Activated CD4-positive, CD25-positive, alpha-beta regulatory T cell treated with anti-CD3 and anti-CD28 coated beads, Interleukin-2, amount 50 U/mL, for 72 hours (primary cell): Measurements from ENCODE around the gene TNP1.

ENCODE experiments used
- DNase-seq: peaks from one replicate; pipeline ENCODE4 v3.0.0; 2021

Gene TNP1, protein sequence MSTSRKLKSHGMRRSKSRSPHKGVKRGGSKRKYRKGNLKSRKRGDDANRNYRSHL

DNA sequence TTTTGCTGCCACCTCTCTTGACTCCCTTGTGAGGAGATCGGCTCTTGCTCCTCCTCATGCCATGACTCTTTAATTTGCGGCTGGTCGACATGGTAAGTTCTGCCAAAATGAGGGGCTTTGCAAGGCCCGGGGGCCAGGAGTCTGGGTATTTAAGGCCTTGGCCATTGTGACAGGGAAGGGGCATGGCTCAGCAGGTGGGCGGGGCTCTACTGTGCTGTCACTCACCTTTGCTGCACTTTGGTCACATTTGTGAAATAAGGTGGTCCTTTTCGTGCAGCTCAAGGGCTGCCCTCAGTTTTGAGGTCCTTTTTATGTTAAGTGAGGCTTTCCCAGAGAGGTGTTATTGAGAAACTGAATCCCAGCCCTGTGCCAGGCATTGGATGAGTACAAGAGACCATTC, at the start of gene TNP1:
Gene TNP1, minus strand, starts transcription at position 121 of the 400 bp plus-strand sequence. Its CDS starts 30 bp downstream, at position 91.
- DNase-seq, result no peak

DNA sequence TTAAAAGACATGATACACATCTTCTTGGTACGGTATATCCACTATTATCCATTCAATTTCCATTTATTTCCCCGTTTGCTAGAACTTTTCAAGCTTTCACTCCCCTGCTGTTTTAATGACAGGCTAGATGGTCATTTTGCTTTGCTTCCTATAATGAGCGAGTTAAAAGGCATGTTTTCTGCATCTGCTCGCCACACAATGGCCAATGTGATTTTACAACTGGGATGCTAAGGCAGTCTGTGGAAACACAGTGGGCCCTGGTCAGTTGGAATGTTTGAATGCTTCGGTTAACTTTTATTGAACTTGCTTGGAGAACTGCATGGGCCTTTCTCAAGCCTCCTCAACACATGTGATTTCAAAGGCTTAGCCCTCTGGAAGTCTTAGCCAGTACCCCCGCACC, 48.4 kb upstream of the TNP1 start:
- DNase-seq, result no peak

- no peak for DNase-seq
Measured at GRCh38 chr2:216905649-216906329, 45.9 kb upstream of the TNP1 start.

- no peak for DNase-seq
Measured at GRCh38 chr2:216904974-216905373, 45.1 kb upstream of the TNP1 start.

- DNase-seq, result no peak
Measured at GRCh38 chr2:216904554-216904953, 44.7 kb upstream of the TNP1 start.

DNA sequence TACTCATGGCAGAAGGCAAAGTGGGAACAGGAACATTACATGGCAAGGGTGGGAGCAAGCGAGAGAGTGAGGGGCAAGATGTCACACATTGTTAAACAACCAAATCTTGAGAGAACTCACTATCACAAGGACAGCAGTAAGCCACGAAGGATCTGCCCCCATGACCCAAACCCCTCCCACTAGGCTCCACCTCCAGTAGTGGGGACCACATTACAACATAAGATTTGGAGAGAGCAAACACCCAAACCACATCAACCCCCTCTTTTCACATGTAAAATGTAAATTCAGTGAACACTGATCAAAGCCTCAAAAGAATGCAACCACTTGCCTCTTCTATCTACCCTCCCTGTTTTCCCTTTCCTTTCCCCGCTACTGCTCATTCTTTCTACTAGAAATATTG, 43.6 kb upstream of the TNP1 start:
- no peak for DNase-seq

- DNase-seq, result no peak
Measured at GRCh38 chr2:216901273-216901672, 41.4 kb upstream of the TNP1 start.

DNA sequence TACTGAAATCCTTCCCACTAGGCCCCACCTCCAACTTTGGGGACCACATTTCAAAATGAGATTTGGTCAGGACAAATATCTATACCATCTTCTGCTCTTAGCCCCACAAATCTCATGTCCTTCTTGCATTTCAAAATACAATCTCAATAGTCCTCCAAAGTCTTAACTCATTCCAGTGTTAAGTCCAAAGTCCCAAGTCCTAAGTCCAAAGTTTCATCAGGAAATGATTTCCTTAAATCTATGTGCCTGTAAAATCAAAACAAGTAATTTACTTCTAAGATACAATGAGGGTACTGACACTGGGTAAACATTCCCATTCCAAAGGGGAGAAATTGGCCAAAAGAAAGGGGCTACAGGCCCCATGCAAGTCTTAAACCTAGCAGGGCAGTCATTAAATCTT, 40.5 kb upstream of the TNP1 start:
- DNase-seq, result no peak

GRCh38 chr2:216897561-216898203, 37.8 kb upstream of the TNP1 start:
- no peak for DNase-seq

DNA sequence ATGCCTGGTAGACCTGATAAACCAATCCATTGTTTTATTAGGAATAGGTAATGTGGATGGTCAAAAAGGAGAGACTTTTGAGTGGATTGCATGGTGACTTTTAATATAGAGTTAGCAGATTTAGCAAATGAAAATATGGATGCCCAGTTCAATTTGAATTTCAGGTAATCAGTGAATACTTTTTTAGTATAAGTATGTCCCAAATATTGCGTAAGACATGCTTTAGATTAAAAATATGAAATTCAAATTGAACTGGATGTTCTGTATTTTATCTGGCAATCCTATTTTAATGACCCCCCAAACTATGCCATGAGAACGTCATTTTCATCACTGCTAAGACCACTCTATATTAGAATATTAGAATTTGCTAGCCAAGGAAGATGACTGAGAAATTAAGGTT, 30.3 kb upstream of the TNP1 start:
- DNase-seq, result no peak

DNA sequence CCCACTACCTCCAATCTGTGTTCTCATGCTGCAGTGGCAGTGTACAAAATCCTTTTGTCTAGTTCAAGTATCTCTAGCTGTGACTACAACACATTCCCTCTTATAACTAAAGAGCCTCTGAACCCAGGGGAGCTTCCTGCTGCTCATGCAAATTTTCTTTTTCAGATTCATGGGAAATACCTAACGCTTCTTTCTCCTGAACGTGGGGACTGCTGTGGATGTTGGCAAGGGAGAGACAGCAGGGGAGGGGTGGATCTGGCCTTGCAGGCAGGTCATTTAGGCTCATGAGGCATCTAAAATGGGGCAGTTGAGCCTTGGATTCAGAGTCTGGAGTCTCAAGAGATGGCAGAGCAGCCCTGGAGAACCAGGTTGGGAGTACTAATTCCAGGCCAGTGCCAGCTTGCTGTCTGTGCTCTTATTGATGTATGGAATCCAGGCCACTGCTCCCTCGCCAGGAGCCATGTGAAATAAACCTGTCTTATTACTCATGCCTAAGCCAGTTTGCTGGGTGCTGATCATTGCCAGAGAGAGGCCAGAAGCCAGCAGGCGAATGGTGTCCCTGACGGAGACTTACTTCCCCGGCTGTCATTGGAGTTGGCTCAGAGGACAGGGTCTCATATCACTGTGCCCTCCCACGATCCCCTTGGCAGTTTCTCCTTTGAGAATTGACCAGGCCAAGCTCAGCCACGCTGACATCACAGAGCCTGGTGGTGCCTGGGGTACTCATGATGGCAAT, 29.2 kb upstream of the TNP1 start:
- no peak for DNase-seq

DNA sequence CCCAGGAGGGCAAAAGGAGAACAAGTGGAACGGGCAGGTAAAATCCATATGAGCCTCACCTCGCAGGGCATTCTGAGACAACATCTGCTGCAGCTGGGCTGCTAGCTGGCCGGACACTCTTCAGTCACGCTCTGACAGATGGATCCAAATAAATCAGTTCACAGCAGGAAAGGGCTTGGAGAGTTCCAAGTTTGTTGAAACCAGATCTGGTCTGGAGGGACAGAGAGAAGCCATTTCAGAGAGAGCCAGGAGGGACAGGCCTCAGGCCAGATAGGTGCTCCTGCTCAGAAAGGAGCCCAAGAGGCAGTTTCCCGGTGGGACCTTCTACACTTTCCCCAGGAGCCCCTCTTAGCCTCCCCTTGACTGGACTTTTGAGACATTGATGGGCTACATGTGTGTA, 28.2 kb upstream of the TNP1 start:
- no peak for DNase-seq

- no peak for DNase-seq
Measured at GRCh38 chr2:216887138-216887537, 27.3 kb upstream of the TNP1 start.

- no peak for DNase-seq
Measured at GRCh38 chr2:216885117-216885553, 25.3 kb upstream of the TNP1 start.

DNA sequence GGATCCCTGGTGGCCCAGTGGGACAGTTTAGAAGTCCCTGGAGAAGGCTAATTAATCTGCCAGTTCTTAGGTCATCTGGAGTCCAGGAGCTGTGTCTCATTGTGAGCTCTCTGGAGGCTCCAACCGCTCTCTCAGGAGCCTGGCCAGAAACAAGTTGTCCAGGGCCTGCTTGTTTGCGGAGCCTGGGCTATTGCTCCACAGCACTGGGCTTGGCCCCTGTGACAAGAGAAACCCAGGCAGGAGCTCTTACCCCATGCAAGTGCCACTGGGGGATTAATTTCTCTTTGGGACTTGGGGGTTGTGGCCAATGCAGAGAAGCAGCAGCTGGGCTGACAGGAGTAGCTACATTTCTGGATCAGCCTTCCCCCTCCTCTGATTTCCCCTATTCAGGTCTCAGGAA, 24.5 kb upstream of the TNP1 start:
- no peak for DNase-seq

DNA sequence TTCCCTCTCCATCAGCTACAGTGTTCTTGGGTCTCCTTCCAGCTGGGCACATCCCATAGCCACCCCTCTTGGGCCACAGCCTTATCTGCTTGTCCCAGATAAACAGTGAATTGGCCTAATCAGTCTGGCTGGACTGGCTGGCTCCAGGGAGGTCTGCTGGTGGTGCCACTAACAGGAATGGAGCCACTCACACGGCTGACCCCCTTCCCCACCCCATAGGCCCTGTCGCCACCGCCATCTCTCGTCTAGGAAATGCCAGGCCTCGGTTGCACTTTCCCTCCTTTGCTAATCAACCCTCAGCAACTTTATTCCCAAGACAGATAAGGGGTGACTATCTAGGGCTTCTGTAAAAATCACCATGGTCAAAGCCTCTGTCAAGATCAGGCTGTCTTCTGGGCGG, 23.0 kb upstream of the TNP1 start:
- DNase-seq, result no peak

GRCh38 chr2:216881411-216881810, 21.5 kb upstream of the TNP1 start:
- DNase-seq, result no peak

- DNase-seq, result no peak
Measured at GRCh38 chr2:216880509-216881184, 20.8 kb upstream of the TNP1 start.

DNA sequence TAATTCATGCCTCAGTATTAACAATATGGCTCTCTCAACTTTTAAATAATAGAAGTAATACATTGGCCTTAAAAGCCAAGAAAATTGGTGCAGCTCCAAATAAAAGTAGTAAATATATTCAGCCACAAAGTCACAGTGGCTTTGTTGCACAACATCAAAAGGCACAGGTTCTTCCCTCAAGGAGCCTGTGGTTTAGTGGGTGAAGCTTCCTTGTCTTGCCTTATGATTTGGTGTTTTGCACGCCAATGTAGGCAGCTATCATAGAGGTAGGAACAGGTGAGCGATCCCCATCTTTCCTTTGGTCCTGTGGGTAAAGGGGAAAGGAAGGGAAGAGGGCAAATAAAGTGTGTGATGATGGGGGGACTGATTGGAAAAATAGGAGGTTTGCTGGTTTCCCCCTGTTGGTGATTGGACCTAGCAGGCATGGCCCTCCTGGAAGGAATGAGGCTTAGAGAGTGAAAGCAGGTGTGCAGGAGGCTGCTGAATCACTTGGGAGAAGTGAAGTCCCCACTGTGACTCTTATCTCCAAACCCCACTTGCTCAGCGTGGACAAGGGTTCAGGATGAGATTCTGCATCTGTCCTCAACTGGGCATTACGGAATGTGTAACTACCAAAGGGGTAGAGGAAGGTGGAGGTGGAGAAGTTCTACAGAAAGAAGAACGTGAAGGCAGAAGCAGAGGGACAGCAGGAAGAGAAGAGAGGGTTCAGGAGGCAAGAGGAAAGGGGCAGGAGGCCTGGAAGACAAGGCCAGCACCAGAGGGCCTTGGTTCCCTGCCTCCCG, 20.1 kb upstream of the TNP1 start:
- DNase-seq, result no peak

DNA sequence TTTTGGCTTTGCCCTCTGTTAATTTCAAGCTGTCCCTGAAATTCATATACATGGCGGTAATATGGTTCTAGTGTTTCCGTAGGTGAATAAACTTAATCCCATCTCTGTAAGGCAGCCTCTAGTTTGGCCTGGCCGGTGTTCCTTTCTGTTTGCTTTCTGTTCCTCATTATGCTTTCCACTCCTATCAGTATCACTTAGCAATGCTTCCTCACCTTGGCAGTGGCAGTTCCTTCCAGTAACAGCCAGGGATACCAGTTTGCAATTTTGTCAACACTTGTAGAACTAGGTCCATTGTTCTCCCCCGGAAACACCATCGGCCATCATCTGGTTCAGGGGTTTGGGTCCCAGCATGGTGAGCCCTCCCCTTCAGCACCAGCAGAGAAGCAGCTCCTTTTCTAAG, 18.2 kb upstream of the TNP1 start:
- no peak for DNase-seq

GRCh38 chr2:216877085-216877484, 17.2 kb upstream of the TNP1 start:
- DNase-seq, result no peak

DNA sequence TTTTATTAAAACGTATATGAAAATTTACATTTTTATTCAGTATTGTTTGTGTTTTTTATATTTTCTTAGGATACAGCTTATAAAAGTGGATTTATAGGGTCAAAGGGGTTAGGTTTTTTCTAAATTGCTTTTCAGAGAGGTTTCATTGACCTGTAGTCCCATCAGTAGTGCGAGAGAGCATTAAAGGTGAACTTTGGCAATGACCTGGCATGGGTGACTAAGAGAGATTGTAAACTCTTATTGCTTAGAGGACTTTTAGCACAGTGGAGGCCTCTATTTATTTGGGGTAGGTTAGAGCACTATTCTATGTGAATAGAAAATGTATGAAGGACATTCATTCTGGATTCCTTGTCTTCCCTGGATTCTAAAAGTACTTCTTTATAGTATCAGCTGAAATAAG, 16.0 kb upstream of the TNP1 start:
- no peak for DNase-seq

DNA sequence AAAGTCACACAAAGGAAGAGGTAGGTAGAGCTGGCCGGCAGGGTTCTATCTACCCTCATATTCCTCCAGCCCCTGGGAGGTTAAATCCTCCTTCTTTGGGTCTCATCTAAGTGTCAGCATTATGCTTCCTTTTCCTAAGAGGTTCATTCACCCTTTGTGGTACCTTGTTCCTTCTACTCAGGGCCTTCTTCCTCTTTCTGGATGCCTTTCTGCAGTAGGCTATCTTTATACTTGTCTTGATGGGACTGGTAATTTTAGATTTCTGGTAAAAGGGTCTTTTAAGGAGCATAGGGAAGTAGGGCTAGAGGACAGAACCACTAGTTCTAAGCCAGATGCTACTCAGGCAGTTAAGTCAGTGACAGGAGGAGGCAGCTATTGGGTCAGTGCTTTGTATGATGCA, 13.7 kb upstream of the TNP1 start:
- DNase-seq, result no peak
